ENCODE results near the gene ANKS6.

DNA sequence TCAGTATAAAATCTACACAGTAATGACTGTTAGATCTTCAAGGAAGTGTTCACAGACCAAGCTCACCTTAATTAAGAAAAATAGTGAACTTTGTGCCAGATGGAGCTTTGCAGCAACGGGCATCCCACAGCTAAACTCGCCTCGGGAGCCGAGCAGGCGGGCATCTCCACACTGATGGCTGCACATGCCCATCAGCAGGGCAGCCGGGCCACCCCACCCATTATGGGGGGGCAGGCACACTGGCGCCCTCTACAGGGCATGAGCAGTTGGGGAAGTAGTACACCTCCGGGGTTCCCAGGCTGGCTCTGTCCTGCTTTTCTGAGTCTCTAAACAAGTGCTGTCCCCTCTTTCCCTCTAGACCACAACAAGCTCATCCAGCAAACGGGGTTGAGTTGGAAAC lies 21.6 kb downstream of the ANKS6 start:
- TF ChIP-seq, protein P1, sequence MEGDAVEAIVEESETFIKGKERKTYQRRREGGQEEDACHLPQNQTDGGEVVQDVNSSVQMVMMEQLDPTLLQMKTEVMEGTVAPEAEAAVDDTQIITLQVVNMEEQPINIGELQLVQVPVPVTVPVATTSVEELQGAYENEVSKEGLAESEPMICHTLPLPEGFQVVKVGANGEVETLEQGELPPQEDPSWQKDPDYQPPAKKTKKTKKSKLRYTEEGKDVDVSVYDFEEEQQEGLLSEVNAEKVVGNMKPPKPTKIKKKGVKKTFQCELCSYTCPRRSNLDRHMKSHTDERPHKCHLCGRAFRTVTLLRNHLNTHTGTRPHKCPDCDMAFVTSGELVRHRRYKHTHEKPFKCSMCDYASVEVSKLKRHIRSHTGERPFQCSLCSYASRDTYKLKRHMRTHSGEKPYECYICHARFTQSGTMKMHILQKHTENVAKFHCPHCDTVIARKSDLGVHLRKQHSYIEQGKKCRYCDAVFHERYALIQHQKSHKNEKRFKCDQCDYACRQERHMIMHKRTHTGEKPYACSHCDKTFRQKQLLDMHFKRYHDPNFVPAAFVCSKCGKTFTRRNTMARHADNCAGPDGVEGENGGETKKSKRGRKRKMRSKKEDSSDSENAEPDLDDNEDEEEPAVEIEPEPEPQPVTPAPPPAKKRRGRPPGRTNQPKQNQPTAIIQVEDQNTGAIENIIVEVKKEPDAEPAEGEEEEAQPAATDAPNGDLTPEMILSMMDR (IDR thresholded peaks at IDR 0.05), result no peak
- TF ChIP-seq POLR2AphosphoS5 (IDR thresholded peaks at IDR 0.05), result no peak
- no peak for TF ChIP-seq POLR2A (IDR thresholded peaks at IDR 0.05)
